GOT3 (cell line): ENCODE data around the gene KY.
A peak's percentile ranks its signal among the peaks of the same experiment; 100 is the strongest.
"Not testable (repeated sequence)": the region's sequence is repeated elsewhere in the genome, so short reads cannot be mapped to it uniquely, and the experiment has no call there.

Source experiments
- DNase-seq: peaks from one replicate; lab custom pipeline; 2025; ENCODE audit warnings: mixed read lengths; lab: John Stamatoyannopoulos, UW

The KY gene

DNA sequence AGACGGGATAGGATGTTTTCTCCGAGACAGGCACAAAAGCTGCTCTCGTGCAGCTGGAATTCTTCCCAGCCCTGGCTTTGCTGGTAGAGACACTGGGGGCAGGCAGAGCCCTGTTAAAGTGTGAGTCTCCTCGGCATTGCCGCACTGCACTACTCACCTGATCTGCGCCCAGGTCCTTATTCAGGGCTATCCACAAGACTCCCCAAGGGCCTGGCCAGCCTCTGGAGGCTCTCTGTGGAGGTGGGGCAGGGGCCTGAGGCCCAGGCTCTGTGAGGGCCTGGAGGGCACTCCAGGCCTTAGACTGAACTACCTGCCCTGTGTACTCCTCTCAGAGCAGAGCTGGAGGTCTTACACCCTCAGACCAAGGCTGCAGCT lies 48.4 kb downstream of the KY start:
- DNase-seq: no peak

DNA sequence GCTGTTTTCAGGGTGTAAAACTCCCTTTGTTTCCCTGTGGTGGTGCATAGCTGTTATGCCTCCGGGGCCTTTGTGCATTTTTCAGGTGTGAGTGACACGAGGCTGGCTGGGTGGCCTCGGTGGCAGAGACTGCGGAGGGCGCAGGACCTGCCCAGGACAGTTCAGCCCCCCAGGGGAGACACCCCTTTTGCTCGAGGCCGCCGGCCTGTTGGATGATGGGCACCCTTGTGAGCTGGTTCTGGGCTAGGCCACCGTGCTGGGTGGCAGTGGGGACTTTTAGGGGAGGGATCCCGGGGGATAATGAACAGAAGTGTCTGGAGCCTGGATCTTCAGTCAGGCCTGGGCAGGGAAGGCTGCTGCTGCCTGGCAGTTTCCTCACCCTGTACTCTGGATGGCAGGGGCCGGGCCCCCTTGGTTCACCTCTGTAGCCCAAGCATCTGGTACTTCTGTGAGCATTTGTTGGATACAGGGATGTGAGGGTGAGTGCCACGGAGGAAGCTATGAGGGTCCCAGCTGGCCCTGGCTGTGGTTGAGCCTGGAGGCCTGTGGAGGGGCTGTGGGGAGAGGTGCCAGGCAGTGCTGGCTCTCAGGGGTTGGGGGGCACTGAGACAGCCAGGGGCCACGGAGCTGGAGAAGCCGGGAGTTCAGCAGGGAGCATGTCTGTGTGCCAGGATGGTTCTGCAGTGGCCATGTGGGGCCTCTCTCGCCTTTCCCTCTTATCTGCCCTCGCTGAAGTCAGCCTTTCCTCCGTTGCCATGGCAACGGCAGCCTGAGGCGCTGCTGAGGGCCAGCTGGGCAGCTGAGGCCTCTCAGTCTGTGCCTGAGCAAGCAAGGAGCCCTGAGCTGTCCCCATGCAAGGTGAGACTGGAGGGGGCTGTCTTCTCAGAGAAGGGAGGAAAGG lies 49.0 kb downstream of the KY start:
- DNase-seq: no peak

- peak; percentile 66 for DNase-seq
Measured at GRCh38 chr3:134600685-134601463, 49.9 kb downstream of the KY start.

GRCh38 chr3:134600206-134600605 lies 50.6 kb downstream of the KY start:
- no peak for DNase-seq

DNA sequence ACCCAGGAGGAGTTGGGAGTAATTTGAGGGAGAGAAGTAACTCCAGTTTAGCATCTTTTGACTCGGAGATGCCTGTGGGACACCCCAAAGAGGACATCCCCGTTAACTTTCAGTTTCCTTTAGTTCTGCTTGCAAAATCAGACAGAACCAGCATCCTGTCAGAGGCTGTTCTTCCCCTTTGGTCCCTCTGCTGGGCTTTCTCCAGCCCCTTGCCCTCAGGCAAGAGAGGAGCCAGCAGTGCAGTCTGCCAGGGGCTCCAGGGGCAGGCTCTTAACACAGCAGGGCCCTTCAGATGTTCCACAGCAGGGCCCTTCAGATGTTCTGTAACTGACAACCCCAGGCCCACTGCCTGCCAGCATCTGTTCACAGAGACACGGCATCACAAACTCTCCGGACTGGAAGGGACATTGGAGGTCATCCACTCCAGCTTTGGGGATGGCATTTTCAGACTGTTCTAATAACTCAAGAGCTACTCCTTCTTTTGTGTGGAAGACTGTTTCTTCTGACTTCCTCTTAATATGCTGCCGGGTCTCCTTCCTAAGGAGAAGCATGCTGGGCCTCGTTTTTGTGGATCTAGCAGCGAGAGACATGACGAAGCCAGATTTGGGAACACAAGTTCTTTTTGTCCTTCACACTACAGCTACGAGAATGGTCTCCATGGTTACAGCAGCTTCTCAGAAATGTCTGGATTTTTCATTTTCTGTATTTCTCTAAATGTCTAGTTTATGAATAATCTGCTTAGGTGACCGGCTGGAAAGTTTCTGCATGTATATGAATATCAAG lies 51.9 kb downstream of the KY start:
- no peak for DNase-seq

GRCh38 chr3:134597390-134597970 lies 53.3 kb downstream of the KY start:
- DNase-seq: no peak

DNA sequence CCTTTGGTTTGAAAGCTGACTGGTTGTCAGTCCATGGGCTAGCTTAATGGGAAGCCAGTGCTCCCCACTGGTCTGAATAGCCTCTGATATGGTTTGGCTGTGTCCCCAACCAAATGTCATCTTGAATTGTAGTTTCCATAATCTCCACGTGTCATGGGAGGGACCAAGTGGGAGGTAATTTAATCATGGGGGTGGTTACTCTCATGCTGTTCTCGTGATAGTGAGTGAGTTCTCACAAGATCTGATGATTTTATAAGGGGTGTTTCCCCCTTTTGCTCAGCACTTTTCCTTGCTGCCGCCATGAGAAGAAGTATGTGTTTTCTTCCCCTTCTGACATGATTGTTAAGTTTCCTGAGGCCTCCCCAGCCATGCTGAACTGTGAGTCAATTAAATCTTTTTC lies 55.8 kb downstream of the KY start:
- not testable (repeated sequence) for DNase-seq

DNA sequence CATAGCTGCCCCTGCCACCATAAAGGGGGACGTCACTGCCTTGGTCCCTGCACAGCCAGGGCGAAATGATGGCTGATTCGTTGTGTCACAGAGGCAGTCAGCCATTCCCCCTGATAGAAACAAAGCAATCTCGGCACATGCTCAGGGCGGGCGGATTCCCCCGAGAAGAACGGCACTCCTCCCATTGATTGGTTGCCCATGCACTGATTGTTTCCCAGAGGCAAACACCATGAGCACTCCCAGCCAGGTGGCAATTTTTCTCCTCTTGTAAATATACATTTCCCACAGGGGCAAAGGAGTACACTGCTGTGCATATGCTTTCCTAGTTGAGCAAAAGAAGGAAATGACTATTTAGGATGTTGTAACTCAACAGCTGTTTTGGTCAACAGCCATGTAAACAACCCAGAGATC lies 56.5 kb downstream of the KY start:
- no peak for DNase-seq

DNA sequence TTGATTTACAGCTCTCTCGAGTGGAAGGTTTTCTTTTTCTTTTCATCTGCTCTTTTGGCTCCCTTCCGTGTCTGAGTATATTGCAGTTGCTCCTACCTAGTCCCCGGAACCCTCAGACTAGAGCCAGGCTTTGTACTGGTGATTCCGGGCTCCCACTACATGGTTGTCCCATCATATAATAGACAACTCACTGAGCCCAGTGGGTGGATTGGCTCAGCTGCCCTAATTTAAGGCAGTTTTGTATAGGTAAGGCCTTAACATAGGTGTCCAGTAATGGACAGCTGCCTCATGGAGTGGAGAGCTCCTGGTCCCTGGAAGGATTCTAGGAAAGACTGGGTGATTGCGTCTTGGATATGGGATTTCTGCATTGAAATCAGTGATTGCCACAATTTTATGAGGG lies 58.0 kb downstream of the KY start:
- DNase-seq: no peak

- no peak for DNase-seq
Measured at GRCh38 chr3:134590766-134591165, 60.1 kb downstream of the KY start.

DNA sequence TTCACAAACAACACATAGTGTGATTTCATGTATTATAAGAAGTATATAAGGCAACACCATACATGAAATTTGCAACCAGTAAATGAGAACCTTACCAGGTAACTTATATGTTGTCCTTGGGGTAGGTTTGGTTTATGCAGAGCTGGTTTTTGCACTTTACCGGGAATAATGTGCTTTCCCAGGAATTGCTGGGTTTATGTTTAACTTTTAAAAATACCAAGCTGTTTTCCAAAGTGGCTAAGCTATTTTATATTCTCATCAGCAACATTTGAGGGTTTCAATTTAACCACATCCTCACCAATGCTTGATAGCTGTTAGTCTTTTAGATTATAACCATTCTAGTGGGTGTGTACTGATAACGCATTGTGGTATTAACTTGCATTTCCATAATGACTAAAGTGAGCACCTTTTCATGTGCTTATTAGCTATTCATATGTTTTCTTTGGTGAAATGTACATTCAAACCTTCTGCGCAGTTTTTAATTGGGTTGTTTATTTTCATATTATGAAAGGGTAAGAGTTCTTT lies 71.6 kb downstream of the KY start:
- DNase-seq: no peak

- DNase-seq: no peak
Measured at GRCh38 chr3:134576831-134577230, 74.0 kb downstream of the KY start.

DNA sequence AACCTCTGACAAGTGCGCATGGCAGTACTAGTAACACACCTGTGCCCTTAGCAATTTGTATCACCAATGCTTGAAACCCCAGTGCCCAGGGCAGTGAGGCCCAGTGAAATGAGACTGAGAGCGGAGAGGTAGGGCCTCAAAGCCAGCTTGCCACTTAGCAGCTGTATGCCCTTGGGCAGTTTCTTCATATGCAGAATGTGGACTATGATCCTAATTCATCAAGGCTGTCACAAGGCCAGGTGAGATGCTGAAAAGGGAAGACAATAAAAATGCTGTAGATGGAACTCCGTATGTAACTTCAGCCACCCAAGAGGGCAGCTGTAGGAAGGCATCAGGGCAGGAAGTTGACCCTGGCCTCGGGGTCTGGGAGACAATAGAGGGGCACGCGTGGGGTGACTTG lies 74.4 kb downstream of the KY start:
- DNase-seq: no peak

GRCh38 chr3:134569899-134570298 lies 80.9 kb downstream of the KY start:
- not testable (repeated sequence) for DNase-seq

DNA sequence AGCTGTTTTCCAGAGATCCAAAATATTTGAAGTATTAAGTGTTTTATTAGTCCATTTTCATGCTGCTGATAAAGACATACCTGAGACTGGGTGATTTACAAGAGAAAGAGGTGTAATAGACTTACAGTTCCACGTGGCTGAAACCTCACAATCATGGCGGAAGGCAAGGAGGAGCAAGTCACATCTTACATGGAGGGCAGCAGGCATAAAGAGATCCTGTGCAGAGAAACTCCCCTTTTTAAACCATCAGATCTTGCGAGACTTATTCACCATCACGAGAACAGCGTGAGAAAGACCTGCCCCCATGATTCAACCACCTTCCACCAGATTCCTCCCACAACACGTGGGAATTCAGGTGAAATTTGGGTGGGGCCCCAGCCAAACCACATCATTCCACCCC lies 82.0 kb downstream of the KY start:
- no peak for DNase-seq

- DNase-seq: no peak
Measured at GRCh38 chr3:134567605-134568004, 83.2 kb downstream of the KY start.

- no peak for DNase-seq
Measured at GRCh38 chr3:134564991-134565390, 85.8 kb downstream of the KY start.

DNA sequence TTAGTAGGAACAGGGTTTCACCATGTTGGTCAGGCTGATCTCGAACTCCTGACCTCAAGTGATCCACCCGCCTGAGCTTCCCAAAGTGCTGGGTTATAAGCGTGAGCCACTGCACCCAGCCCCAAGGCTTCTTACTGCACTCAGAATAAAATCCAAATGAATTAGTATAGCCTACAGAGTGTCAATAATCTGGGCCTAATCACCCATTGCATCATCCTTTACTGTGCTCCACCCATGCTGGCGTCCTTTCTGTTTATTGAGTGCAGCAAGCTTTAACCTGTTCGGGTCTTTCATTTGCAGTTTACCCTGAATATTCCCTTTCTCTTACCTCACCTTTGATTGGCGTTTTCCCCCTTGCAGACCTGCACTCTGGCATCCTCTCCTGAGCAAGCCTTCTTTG lies 87.2 kb downstream of the KY start:
- DNase-seq: no peak

DNA sequence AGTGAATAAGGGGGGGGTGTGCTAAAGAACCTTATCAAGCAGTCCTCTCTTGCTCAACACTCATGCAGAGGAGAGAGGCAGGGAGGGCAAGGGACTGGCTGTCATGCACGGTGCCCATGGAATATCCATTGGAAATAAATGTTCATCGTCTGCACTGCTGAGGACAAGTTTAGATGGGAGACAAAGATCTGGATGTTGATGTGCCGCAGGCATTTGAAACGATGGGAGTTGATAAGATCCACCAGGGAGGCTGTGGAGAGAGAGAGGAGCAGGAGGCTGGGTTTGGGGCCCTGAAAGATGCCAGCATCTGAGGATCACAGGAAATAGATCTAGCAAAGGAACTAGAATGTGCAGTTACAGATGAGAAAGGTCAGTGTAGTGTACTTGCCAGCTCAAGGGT lies 88.8 kb downstream of the KY start:
- no peak for DNase-seq

DNA sequence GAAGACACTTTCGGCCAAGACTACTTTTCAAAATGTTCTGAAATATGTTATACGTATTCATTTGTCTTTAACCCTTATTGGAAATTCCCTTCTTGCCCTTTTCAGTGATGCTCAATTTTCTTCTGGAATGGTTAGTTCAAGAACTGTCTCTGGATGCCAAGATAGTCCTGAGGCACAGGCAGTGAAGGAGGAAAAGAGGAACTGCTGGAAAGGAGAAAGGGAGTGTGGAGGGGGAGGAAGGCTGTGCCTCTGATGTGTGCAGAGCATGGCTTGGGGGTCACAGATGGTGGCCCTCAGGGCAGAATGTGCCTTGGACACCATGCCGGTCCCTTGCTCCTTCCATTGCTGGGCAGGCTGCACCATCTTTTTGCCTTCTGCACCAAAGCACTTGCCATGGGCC lies 91.2 kb downstream of the KY start:
- no peak for DNase-seq
